NT2/D1 (cell line): Measurements from ENCODE around the gene PLXNC1.

ENCODE experiments used
- SUZ12 ChIP-seq: IDR thresholded peaks from 2 replicates; pipeline ENCODE4 v1.6.1; 2011; ENCODE audit not compliant: insufficient read length, insufficient read depth; ENCODE audit errors: extremely low read depth
- YY1 ChIP-seq: IDR thresholded peaks from 2 replicates; pipeline ENCODE4 v1.6.1; 2011; ENCODE audit not compliant: insufficient read length, insufficient read depth

DNA sequence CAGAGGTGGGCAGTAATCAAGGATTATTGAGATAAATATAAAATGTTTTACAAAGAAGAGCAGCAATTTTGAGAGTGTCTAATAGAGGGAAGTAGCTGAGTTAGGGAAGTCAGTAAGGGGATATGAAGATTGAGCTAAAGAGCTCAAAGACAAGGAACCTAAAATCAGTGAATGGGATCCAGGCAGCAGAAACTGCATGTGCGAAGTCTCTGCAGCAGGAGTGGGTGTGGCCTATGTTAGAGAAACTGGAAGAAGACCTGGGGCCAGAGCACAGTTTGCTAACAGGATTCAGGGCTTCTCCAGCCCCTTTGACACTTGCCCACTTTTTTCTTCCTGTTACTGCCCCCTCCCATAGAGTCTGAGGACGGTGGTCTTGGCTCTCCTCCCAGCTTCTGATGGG is 36.3 kb upstream of the PLXNC1 start:
- TF ChIP-seq YY1, result no peak
- TF ChIP-seq SUZ12, result no peak
